Measurements from ENCODE around the gene CIDEA. TPM values are rescaled to one million over a fixed set of nuclear protein-coding genes. Genes with fewer than 3 reads are reported as not detected.

The CIDEA gene
- total and polyA plus RNA-seq, 9 of the 15 experiments (the other 6 are each of a cell fraction or from before 2014, with no cell fraction given) = not detected

DNA sequence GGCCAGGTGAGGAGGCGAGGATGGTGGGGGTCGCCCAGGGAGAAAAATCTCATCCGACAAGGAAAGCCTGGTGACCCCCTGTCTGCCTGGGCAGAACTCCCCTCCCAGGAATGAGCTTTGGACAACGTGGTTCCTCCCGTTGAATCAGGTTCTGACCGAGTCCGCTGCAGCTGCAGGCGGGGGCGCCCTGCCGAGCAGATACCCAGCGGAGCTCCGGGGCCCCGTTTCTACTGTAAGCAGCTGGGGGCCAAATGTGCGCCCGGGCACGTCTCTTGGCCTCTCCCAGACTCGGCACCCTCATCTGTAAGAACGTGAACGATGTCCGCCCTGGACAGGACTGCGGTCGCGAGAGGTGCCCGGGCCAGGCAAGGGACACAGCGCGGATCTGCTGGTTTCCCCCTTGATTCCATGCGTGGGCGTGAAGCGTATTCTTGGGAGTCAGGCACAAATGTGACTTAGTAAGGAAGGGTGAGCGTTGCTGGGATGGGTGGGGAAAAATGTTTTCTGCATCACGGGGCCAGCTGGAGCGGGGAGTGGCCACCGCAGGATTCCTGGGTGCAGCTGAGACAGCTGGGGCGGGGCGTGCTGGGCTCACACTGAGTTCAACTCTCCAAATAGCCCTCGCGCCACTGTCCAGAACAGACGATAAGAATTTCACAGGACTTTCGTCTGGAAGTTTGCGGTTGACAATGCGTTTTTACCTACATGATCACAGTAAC, 33.7 kb downstream of the CIDEA start (continued):
- TF ChIP-seq CREB1 (IDR thresholded peaks at IDR 0.05) (no peak), CREB1 (CRISPR knock-in tag; IDR thresholded peaks at IDR 0.05) (no peak), HEY1 (CRISPR knock-in tag; IDR thresholded peaks at IDR 0.05; ENCODE audit: borderline replicate concordance) (no peak), HNRNPLL (IDR thresholded peaks at IDR 0.05; ENCODE audit: low read depth, low read length, poor library complexity, severe bottlenecking) (no peak), ZNF778 (CRISPR knock-in tag; IDR thresholded peaks at IDR 0.05) (no peak), SPI1 (IDR thresholded peaks at IDR 0.05; ENCODE audit: borderline replicate concordance, low read depth, low read length) (no peak), ZNF23 (CRISPR knock-in tag; IDR thresholded peaks at IDR 0.05) (no peak), CBX1 (IDR thresholded peaks at IDR 0.05; ENCODE audit: low read depth) (no peak), TAF9B (IDR thresholded peaks at IDR 0.05; ENCODE audit: partially characterized antibody) (no peak), L3MBTL2 (IDR thresholded peaks at IDR 0.05) (peak; percentile 37; the same call in 1 of the 2 replicates), JUND (IDR thresholded peaks at IDR 0.05; ENCODE audit: borderline replicate concordance, low read depth, low read length) (no peak), JUND (tag; IDR thresholded peaks at IDR 0.05; ENCODE audit: borderline replicate concordance, low read depth, low read length) (no peak), MEIS2 (IDR thresholded peaks at IDR 0.05; ENCODE audit: partially characterized antibody) (no peak), NFYB (IDR thresholded peaks at IDR 0.05; ENCODE audit: extremely low read depth, insufficient read length) (no peak), POLR3G (IDR thresholded peaks at IDR 0.05; ENCODE audit: extremely low read depth, insufficient read length, insufficient replicate concordance) (no peak), FOXJ2 (tag; IDR thresholded peaks at IDR 0.05) (no peak), ZSCAN29 (IDR thresholded peaks at IDR 0.05) (no peak), ADNP (tag; IDR thresholded peaks at IDR 0.05) (no peak), JUN (IDR thresholded peaks at IDR 0.05; ENCODE audit: borderline replicate concordance, low read depth, low read length) (no peak), JUN (CRISPR knock-in tag; IDR thresholded peaks at IDR 0.05; ENCODE audit: borderline replicate concordance) (no peak)
- TF ChIP-seq, protein P1, sequence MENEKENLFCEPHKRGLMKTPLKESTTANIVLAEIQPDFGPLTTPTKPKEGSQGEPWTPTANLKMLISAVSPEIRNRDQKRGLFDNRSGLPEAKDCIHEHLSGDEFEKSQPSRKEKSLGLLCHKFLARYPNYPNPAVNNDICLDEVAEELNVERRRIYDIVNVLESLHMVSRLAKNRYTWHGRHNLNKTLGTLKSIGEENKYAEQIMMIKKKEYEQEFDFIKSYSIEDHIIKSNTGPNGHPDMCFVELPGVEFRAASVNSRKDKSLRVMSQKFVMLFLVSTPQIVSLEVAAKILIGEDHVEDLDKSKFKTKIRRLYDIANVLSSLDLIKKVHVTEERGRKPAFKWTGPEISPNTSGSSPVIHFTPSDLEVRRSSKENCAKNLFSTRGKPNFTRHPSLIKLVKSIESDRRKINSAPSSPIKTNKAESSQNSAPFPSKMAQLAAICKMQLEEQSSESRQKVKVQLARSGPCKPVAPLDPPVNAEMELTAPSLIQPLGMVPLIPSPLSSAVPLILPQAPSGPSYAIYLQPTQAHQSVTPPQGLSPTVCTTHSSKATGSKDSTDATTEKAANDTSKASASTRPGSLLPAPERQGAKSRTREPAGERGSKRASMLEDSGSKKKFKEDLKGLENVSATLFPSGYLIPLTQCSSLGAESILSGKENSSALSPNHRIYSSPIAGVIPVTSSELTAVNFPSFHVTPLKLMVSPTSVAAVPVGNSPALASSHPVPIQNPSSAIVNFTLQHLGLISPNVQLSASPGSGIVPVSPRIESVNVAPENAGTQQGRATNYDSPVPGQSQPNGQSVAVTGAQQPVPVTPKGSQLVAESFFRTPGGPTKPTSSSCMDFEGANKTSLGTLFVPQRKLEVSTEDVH (IDR thresholded peaks at IDR 0.05; ENCODE audit: low read depth, partially characterized antibody) = no peak
- TF ChIP-seq, protein P2, sequence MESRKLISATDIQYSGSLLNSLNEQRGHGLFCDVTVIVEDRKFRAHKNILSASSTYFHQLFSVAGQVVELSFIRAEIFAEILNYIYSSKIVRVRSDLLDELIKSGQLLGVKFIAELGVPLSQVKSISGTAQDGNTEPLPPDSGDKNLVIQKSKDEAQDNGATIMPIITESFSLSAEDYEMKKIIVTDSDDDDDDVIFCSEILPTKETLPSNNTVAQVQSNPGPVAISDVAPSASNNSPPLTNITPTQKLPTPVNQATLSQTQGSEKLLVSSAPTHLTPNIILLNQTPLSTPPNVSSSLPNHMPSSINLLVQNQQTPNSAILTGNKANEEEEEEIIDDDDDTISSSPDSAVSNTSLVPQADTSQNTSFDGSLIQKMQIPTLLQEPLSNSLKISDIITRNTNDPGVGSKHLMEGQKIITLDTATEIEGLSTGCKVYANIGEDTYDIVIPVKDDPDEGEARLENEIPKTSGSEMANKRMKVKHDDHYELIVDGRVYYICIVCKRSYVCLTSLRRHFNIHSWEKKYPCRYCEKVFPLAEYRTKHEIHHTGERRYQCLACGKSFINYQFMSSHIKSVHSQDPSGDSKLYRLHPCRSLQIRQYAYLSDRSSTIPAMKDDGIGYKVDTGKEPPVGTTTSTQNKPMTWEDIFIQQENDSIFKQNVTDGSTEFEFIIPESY (CRISPR knock-in tag; IDR thresholded peaks at IDR 0.05) = 0 out of 2 replicates have a peak, but pooled peaks have one; percentile 35
- TF ChIP-seq, protein P3, sequence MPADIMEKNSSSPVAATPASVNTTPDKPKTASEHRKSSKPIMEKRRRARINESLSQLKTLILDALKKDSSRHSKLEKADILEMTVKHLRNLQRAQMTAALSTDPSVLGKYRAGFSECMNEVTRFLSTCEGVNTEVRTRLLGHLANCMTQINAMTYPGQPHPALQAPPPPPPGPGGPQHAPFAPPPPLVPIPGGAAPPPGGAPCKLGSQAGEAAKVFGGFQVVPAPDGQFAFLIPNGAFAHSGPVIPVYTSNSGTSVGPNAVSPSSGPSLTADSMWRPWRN (IDR thresholded peaks at IDR 0.05; ENCODE audit: low read depth) = no peak
- TF ChIP-seq, protein P4, sequence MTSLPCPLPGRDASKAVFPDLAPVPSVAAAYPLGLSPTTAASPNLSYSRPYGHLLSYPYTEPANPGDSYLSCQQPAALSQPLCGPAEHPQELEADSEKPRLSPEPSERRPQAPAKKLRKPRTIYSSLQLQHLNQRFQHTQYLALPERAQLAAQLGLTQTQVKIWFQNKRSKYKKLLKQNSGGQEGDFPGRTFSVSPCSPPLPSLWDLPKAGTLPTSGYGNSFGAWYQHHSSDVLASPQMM (CRISPR knock-in tag; IDR thresholded peaks at IDR 0.05) = no peak

Data from K562 (cell line).